HCT116 (cell line): ENCODE data around the gene SIK1.

Source experiments
- EGR1 ChIP-seq: IDR thresholded peaks from 2 replicates; pipeline ENCODE4 v1.6.1; 2012; ENCODE audit warnings: low read depth
- EZH2phosphoT487 ChIP-seq: fragments of 200-600 bp; IDR thresholded peaks from 2 replicates; pipeline ENCODE4 v1.6.1; 2018; ENCODE audit warnings: antibody characterized with exemption, borderline replicate concordance
- JUND ChIP-seq: IDR thresholded peaks from 2 replicates; pipeline ENCODE4 v1.6.1; 2012
- POLR2A ChIP-seq: IDR thresholded peaks from 2 replicates; pipeline ENCODE4 v1.7.0; 2011; ENCODE audit warnings: borderline replicate concordance; ENCODE audit not compliant: insufficient read depth, insufficient read length; ENCODE audit errors: extremely low read depth
- RAD21 ChIP-seq: IDR thresholded peaks from 2 replicates; pipeline ENCODE4 v1.6.1; 2012; ENCODE audit warnings: low read depth, mild to moderate bottlenecking
- SIN3A ChIP-seq: IDR thresholded peaks from 2 replicates; pipeline ENCODE4 v1.6.1; 2012; ENCODE audit warnings: low read depth
- SRF ChIP-seq: IDR thresholded peaks from 2 replicates; pipeline ENCODE4 v1.6.1; 2012; ENCODE audit warnings: low read depth
- TCF7L2 ChIP-seq: IDR thresholded peaks from 2 replicates; pipeline ENCODE4 v1.7.0; 2011; ENCODE audit warnings: borderline replicate concordance, inconsistent platforms; ENCODE audit not compliant: insufficient read depth, insufficient read length; ENCODE audit errors: extremely low read depth
- ZFX ChIP-seq: fragments of 450-650 bp; IDR thresholded peaks from 2 replicates; pipeline ENCODE4 v1.6.1; 2017
- TF ChIP-seq, protein P1 (sequence below), 3 experiments: fragments of 200-600 bp in 1 of 3; sonication (generic) in 1 of 3; IDR thresholded peaks in 2 of 3; conservative IDR thresholded peaks in 1 of 3; 2 replicates each; pipeline ENCODE4 v1.5.1; 2012 to 2017; ENCODE audit warnings: low read depth in 2 of 3, low read length in 2 of 3, antibody characterized with exemption in 1 of 3, borderline replicate concordance in 1 of 3, control low read depth in 1 of 3, mild to moderate bottlenecking in 1 of 3, mixed read lengths in 1 of 3, mixed run types in 1 of 3, moderate library complexity in 1 of 3; ENCODE audit not compliant: insufficient read depth in 1 of 3
- TF ChIP-seq, protein P2 (sequence below): IDR thresholded peaks from 2 replicates; pipeline ENCODE4 v1.6.1; 2011; ENCODE audit warnings: mild to moderate bottlenecking, low read length, moderate library complexity; ENCODE audit not compliant: insufficient replicate concordance; ENCODE audit errors: extremely low read depth

DNA sequence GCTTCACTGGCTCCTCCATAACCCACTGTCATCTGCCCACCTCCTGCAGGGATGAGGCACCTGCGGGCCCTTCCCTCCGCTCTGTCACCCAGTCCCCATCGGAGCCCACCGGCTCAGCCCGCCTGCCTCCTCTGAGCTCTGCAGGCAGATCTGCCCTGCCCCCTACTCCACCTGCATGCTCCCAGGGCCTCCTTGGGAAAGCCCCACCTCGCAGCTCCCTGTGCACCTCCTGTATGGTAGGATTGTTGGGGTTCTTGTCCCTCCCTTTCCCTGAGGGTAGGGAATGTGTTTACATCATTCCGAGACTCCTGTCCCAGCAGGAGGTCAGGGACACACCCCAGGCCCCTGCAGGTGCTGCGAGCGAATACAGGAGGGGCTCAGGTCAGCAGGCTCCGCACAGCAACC lies 50.5 kb downstream of the SIK1 start:
- TF ChIP-seq POLR2A (no peak), JUND (no peak), RAD21 (no peak), EZH2phosphoT487 (no peak), SRF (no peak), ZFX (no peak), EGR1 (no peak), SIN3A (no peak), TCF7L2 (no peak)
- TF ChIP-seq, protein P1, sequence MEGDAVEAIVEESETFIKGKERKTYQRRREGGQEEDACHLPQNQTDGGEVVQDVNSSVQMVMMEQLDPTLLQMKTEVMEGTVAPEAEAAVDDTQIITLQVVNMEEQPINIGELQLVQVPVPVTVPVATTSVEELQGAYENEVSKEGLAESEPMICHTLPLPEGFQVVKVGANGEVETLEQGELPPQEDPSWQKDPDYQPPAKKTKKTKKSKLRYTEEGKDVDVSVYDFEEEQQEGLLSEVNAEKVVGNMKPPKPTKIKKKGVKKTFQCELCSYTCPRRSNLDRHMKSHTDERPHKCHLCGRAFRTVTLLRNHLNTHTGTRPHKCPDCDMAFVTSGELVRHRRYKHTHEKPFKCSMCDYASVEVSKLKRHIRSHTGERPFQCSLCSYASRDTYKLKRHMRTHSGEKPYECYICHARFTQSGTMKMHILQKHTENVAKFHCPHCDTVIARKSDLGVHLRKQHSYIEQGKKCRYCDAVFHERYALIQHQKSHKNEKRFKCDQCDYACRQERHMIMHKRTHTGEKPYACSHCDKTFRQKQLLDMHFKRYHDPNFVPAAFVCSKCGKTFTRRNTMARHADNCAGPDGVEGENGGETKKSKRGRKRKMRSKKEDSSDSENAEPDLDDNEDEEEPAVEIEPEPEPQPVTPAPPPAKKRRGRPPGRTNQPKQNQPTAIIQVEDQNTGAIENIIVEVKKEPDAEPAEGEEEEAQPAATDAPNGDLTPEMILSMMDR (IDR thresholded peaks at IDR 0.05 in 2 of 3, conservative IDR thresholded peaks at IDR 0.05 in 1 of 3; ENCODE audit: borderline replicate concordance in 1 of 3, insufficient read depth in 1 of 3, low read depth in 2 of 3, low read length in 2 of 3) = no peak
- TF ChIP-seq, protein P2, sequence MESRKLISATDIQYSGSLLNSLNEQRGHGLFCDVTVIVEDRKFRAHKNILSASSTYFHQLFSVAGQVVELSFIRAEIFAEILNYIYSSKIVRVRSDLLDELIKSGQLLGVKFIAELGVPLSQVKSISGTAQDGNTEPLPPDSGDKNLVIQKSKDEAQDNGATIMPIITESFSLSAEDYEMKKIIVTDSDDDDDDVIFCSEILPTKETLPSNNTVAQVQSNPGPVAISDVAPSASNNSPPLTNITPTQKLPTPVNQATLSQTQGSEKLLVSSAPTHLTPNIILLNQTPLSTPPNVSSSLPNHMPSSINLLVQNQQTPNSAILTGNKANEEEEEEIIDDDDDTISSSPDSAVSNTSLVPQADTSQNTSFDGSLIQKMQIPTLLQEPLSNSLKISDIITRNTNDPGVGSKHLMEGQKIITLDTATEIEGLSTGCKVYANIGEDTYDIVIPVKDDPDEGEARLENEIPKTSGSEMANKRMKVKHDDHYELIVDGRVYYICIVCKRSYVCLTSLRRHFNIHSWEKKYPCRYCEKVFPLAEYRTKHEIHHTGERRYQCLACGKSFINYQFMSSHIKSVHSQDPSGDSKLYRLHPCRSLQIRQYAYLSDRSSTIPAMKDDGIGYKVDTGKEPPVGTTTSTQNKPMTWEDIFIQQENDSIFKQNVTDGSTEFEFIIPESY = no peak
